ENCODE measurements around the gene ROMO1.

DNA sequence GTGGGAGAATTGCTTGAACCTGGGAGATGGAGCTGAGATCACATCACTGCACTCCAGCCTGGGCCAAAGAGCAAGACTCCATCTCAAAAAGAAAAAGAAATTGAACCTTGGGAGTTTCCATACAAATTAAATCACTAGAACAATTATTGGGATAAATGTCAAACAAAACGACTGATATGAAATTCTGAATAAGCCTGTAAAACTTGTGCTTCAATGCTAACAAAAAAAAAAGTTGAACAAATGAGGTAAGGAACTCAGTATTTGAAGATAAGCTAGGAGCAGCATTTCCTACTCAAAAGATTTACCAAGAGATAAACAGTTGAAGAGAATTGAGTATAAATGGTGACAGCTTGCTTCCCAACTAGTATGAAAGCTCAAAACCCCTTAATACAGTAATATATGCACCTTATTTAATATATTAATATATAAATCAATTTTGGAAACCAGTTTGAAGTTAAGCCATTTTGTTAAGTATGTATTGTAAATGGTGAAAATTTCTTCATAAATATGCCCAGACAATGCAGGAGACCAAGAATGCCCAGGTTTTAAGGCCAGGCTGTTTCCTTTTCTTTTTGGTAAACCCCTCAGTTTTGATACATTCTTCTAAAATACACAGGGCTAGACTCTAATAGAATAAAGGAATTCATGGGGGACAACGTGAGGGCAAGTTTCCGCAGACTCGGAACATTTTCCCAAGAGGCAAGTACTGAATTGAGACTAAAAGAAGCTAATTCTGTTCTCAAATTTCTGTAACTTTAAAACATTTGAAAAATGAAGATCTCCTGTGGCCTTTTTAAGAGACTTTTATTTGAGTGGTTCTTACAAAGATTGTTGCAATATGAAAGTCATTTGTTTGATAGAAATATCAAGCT is 3.9 kb downstream of the ROMO1 start:
- TF ChIP-seq, protein P1, sequence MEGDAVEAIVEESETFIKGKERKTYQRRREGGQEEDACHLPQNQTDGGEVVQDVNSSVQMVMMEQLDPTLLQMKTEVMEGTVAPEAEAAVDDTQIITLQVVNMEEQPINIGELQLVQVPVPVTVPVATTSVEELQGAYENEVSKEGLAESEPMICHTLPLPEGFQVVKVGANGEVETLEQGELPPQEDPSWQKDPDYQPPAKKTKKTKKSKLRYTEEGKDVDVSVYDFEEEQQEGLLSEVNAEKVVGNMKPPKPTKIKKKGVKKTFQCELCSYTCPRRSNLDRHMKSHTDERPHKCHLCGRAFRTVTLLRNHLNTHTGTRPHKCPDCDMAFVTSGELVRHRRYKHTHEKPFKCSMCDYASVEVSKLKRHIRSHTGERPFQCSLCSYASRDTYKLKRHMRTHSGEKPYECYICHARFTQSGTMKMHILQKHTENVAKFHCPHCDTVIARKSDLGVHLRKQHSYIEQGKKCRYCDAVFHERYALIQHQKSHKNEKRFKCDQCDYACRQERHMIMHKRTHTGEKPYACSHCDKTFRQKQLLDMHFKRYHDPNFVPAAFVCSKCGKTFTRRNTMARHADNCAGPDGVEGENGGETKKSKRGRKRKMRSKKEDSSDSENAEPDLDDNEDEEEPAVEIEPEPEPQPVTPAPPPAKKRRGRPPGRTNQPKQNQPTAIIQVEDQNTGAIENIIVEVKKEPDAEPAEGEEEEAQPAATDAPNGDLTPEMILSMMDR (IDR thresholded peaks at IDR 0.05) = no peak
- no peak for TF ChIP-seq POLR2A (IDR thresholded peaks at IDR 0.05)

All from adrenal gland (tissue), 5 donors.